Left cardiac atrium (tissue), 4 donors: ENCODE measurements around the gene TAMM41. TPM values are rescaled to one million over a fixed set of nuclear protein-coding genes. Genes with fewer than 3 reads are reported as not detected.
A peak's percentile ranks its signal among the peaks of the same experiment; 100 is the strongest.
"Not testable (repeated sequence)": the region's sequence is repeated elsewhere in the genome, so short reads cannot be mapped to it uniquely, and the experiment has no call there.

ENCODE experiments used
- ATAC-seq, 2 donors: fragments of 200-7000 bp; cut with Tn5 transposase; one replicate each; pipeline ENCODE4 v1.9.1; 2020; ENCODE audit warnings: mild to moderate bottlenecking in 2 of 2, moderate library complexity in 2 of 2
- DNase-seq: peaks from one replicate; pipeline ENCODE4 v3.0.0-alpha.2; 2020
- intact Hi-C, 2 donors: fragments of 100-400 bp; cut with DNase I; formaldehyde crosslinking; loops; one replicate each; pipeline versions ENCODE4 v1.14.1 to v1.15.1; 2022 to 2023
- long read RNA-seq: library from polyadenylated mRNA; unstranded; transcript quantifications from one replicate; pipeline ENCODE4 v2.0.0, GENCODE V29; 2021
- total RNA-seq, 2 donors: library from RNA; stranded (reverse); fragmentation: NEBNext Ultra II Directional; extraction: Animal tissue kit (Norgen Biotek cat#: 25700); gene quantifications; one replicate each; pipeline ENCODE4 v1.2.1, GENCODE V29; 2021
- donor health status: DM: no; HTN: yes; CAD: no.
- donor health status: DM: no; HTN: yes; CAD: no; lungs with severe emphysema.
- donor health status: DM: yes; HTN: yes; CAD: no.
- donor health status: Dilated cardiomyopathy.

TAMM41 gene
- 10 to 100 TPM in 1 of 2 donors, 1 to 10 TPM in 1; 9.4 to 10.4 TPM for total RNA-seq
- long read RNA-seq, transcript TAMM41-206 (8 exons, 1,213 nt) = major isoform, 7 of 7 reads
- long read RNA-seq, partial matches to known transcripts = 0 of 7 reads
- long read RNA-seq, other reads (novel, unspliced or antisense) = 0 of 7 reads

DNA sequence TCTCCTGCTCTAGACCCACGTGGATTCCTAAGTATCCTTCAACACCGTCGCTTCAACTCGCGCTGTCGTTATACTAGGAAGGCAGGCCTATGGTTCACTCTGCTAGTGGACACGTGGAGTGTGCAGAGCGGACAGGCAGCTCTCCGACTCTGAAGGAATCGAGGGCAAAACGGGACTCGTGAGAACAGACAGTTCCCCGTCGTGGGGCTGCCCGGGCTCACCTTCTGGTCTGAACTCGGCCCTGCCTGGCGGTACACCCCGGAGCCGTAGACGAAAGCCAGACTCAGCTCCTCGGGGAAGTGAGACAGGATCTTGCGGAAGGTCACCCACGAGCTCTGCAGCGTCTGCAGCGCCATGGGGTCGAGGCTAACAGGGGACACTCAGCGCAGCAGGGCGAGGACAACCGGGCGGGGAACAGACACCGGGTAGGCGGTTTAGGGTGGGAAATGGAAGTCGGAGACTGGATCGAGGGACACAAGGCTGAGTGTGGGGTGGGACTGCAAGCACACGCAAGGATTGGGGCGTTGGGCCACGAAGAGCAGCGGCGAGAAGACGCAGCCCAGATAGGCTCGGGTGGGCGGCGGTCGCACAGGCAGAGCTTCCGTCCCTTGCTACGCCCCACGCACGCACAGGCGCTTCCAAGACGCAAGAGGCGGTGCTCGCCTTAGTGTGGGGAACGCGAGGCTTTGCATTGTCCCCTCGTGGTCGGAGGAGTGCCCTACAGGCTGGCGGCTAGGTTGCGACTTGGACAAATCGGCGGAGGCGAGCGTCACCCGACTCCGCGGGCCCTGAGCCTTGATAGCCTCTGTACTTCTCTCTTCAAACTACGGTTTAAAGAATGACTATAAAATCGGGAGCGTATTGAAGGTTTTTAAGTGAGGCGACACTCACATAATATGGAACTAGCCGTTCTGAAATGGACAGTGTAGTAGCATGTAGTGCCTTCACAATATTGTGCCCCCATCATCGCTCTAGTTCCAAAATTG is at the start of gene TAMM41:
TSS of gene TAMM41 (minus strand) at position 605 of the 986 bp plus-strand sequence. CDS start at position 356, 249 bp downstream.
- ATAC-seq (peak; percentile 100), DNase-seq (peak; percentile 95)
- intact Hi-C loops = no loop called here

- no peak for DNase-seq
- ATAC-seq = no peak
- intact Hi-C loops = no loop called here
Measured at GRCh38 chr3:11878837-11879236, 32.2 kb upstream of the TAMM41 start.

GRCh38 chr3:11874707-11875106 is 28.0 kb upstream of the TAMM41 start:
- ATAC-seq, intact Hi-C loops, DNase-seq: not testable (repeated sequence)

GRCh38 chr3:11863739-11864138 is 17.1 kb upstream of the TAMM41 start:
- ATAC-seq, DNase-seq, intact Hi-C loops: not testable (repeated sequence)

GRCh38 chr3:11862584-11862983 is 15.9 kb upstream of the TAMM41 start:
- ATAC-seq, DNase-seq, intact Hi-C loops: not testable (repeated sequence)

GRCh38 chr3:11862145-11862544 is 15.5 kb upstream of the TAMM41 start:
- ATAC-seq, DNase-seq, intact Hi-C loops: not testable (repeated sequence)

DNA sequence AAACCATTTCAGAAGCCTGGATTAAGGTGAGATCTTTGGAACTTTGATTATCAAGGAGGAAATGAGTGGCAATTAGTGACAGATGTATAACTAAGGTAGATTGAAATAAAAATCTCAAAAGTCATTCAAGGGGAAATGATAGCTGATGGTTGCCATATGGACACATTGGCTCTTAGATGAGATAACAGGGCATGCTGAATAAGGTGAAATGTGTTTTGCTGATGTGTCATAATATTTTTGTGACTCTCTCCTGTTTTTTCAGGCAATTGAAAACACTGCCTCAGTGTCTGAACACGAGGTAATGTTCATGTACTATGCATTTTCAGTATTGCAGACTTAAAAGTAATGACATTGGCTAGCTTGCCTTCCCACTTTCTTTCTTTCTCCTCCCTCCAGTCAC is 13.5 kb upstream of the TAMM41 start:
- intact Hi-C loops, DNase-seq, ATAC-seq: not testable (repeated sequence)

- intact Hi-C loops = no loop called here
- no peak for ATAC-seq
- DNase-seq = no peak
Measured at GRCh38 chr3:11853450-11853849, 6.8 kb upstream of the TAMM41 start.

GRCh38 chr3:11850003-11850402 is 3.3 kb upstream of the TAMM41 start:
- DNase-seq (no peak), ATAC-seq (no peak)
- intact Hi-C loops = no loop called here

DNA sequence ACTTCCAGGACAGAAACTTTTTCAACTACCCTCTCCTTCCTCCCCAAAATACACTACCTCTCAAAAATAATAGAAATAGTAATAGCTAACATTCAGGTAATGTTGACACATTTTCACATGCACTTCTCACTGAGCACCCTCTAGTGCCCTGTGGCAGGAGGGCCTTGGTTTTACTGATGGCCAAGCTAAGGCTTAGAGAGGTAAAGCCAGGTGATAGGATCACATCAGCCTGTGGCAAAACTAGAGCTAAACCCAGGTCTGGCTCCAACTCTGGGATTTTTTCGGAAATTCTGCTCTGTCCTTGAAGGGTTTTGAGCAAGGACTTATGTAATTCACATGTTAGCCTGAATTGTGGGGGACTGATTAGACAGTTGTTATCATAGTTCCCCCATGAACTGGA is 922 bp upstream of the TAMM41 start:
- intact Hi-C loops = no loop called here

GRCh38 chr3:11845651-11846050 is 1.0 kb downstream of the TAMM41 start:
- no peak for DNase-seq
- no peak for ATAC-seq
- intact Hi-C loops = no loop called here

More for the DNA sequence above, 922 bp upstream of the TAMM41 start:
- no peak for ATAC-seq
- DNase-seq = no peak

- ATAC-seq (no peak), DNase-seq (no peak)
- intact Hi-C loops = no loop called here
Measured at GRCh38 chr3:11844891-11845290, 1.8 kb downstream of the TAMM41 start.

DNA sequence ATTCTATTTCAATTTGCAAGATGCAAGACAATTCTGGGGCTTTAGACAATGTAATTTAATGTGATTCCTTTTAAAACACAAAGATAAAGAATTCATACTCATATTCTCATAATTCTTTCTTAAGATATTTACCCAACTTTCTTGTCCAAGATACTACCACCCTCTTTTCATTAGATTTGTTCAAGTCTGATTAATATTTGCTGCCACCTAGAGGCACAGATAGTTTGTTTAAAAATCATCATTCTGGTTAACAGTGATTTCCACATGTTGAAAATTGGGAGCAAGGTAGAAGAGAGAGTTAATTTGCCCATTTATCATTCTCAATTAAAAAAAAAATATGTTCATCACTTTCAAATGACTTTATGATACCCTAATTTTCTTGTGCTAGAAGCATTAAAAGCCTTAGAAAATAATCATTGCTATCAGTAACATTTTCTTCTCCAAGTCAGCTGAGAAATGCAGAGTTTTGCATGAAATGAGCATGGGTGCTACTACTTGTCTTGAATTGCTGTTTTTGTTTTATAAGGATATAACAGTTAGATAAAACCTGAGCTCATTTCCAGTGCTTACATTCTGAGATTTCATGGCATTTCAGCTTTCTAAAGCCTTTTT is 11.6 kb downstream of the TAMM41 start:
- no peak for DNase-seq
- no peak for ATAC-seq
- intact Hi-C loops = no loop called here

- DNase-seq (no peak), ATAC-seq (peak in 1 of 2 donors; percentile 38)
- intact Hi-C loops = no loop called here
Measured at GRCh38 chr3:11832981-11833905, 13.4 kb downstream of the TAMM41 start.

DNA sequence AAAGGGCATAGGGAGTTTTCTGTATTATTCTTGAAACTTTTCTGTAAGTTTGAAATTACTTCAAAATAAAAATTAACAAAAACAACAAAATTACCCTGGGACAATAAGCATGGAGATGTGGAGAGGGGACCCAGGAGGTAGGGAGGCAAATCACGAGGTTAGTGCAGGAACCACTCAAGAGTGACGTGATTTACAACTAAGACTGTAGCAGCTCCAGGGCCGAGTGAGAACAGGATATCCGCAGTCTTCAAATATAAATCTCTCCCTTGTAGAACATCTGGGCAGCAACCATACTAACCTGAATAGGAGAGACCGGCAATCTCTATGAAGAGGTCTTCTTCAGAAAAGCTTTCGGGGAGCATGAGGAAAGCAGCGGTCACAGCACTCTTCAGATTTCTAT is 17.3 kb downstream of the TAMM41 start:
- DNase-seq = no peak
- no peak for ATAC-seq
- intact Hi-C loops = no loop called here

GRCh38 chr3:11826628-11827265 is 19.9 kb downstream of the TAMM41 start:
- ATAC-seq = no peak
- no peak for DNase-seq
- intact Hi-C loops = no loop called here

DNA sequence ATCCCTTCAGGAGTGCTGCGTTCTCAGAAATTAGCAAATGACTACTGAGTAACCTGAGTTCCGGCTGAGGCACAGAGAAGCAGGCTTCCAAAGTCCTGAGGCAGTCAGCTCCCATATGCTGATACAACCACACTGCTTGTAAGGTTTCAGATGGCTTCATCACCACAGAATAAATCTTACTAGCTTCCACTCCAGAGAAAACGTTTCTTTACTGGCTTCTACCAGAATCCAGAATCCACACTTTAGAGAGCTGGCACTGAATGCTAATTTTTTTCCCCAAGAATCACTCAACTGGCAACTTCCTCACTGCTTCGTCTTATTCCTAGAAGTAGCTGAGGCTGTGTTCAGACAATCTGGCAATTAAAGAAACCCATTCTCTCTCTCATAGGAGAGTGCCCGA is 21.4 kb downstream of the TAMM41 start:
- no peak for ATAC-seq
- intact Hi-C loops = no loop called here
- DNase-seq = no peak

DNA sequence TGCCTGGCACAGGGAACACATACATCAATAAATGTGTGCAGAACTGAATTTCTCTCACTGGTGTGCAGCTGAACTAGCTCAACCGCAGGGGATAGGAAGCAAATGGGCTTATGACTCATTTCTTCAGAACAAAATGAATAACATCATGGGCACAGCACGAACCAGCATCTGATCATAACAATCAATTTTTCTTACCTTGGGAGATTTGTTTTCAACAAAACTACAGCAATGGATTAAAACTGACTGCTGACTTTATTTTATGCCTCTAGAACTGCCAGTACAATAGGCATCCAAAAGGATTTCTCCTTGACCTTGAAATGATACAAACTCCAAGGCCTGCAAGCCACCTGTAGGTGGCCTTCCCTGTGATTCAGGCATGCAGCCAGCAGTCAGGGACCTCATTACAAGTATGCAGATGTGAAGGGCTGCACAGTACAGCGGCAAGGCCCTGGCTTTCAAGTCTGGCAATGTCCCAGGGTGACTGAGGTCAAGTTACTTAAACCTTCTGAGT is 26.1 kb downstream of the TAMM41 start:
- no peak for ATAC-seq
- DNase-seq = no peak
- intact Hi-C loops = no loop called here
